ENCODE results near the gene MATN4.
"Not testable (repeated sequence)": the region's sequence is repeated elsewhere in the genome, so short reads cannot be mapped to it uniquely, and the experiment has no call there.

Gene MATN4

GRCh38 chr20:45308117-45308778 lies at the start of gene MATN4:
Gene MATN4, minus strand, starts transcription at chr20:45308299. Its CDS starts 2,717 bp downstream, at chr20:45305582.
- no peaks in the 10 kb centered on the region for H3K9me3 Mint-ChIP-seq
- DNase-seq (no peak), ATAC-seq (no peak)
- H3K27me3 Mint-ChIP-seq = peaks cover 96% of the 10 kb centered on the region
- H3K27ac Mint-ChIP-seq = peak within 1 kb of the TSS in 1 of 2 donors; percentile 54
- no peak within 1 kb of the TSS for H3K4me3 Mint-ChIP-seq
- peaks cover 24% of the 10 kb centered on the region for H3K4me1 Mint-ChIP-seq

GRCh38 chr20:45355209-45356084 lies 47.3 kb upstream of the MATN4 start:
- H3K27me3 Mint-ChIP-seq = no peaks in the 10 kb centered on the region
- H3K27ac Mint-ChIP-seq = peak overlapping the region in 1 of 2 donors; percentile 90
- H3K4me1 Mint-ChIP-seq = peaks cover 65% of the 10 kb centered on the region
- peak overlapping the region; percentile 63 to 68 for H3K4me3 Mint-ChIP-seq
- ATAC-seq (peak; percentile 76), DNase-seq (no peak)
- no peaks in the 10 kb centered on the region for H3K9me3 Mint-ChIP-seq

GRCh38 chr20:45354423-45355208 lies 46.5 kb upstream of the MATN4 start:
- H3K27ac Mint-ChIP-seq = peak overlapping the region; percentile 73 to 90
- ATAC-seq = peak; percentile 62
- peak overlapping the region; percentile 63 to 68 for H3K4me3 Mint-ChIP-seq
- H3K27me3 Mint-ChIP-seq = no peaks in the 10 kb centered on the region
- no peaks in the 10 kb centered on the region for H3K9me3 Mint-ChIP-seq
- peaks cover 64% of the 10 kb centered on the region for H3K4me1 Mint-ChIP-seq
- DNase-seq = no peak

GRCh38 chr20:45353746-45354145 lies 45.6 kb upstream of the MATN4 start:
- H3K4me3 Mint-ChIP-seq = peak overlapping the region in 1 of 2 donors; percentile 68
- no peak for DNase-seq
- peaks cover 60% of the 10 kb centered on the region for H3K4me1 Mint-ChIP-seq
- no peaks in the 10 kb centered on the region for H3K27me3 Mint-ChIP-seq
- H3K9me3 Mint-ChIP-seq = no peaks in the 10 kb centered on the region
- peak overlapping the region in 1 of 2 donors; percentile 49 for H3K27ac Mint-ChIP-seq
- no peak for ATAC-seq

GRCh38 chr20:45352729-45353128 lies 44.6 kb upstream of the MATN4 start:
- peaks cover 56% of the 10 kb centered on the region for H3K4me1 Mint-ChIP-seq
- no peaks in the 10 kb centered on the region for H3K9me3 Mint-ChIP-seq
- no peak overlapping the region for H3K4me3 Mint-ChIP-seq
- DNase-seq = no peak
- no peaks in the 10 kb centered on the region for H3K27me3 Mint-ChIP-seq
- no peak overlapping the region for H3K27ac Mint-ChIP-seq
- ATAC-seq = no peak

GRCh38 chr20:45350795-45351194 lies 42.7 kb upstream of the MATN4 start:
- DNase-seq, H3K27ac Mint-ChIP-seq: not testable (repeated sequence)

GRCh38 chr20:45350217-45350616 lies 42.1 kb upstream of the MATN4 start:
- peaks cover 7% of the 10 kb centered on the region for H3K27me3 Mint-ChIP-seq
- H3K4me3 Mint-ChIP-seq = no peak overlapping the region
- H3K4me1 Mint-ChIP-seq = peaks cover 60% of the 10 kb centered on the region
- ATAC-seq (no peak), DNase-seq (no peak)
- no peak overlapping the region for H3K27ac Mint-ChIP-seq
- no peaks in the 10 kb centered on the region for H3K9me3 Mint-ChIP-seq

More at GRCh38 chr20:45350795-45351194, 42.7 kb upstream of the MATN4 start:
- H3K4me3 Mint-ChIP-seq, H3K27me3 Mint-ChIP-seq, ATAC-seq, H3K9me3 Mint-ChIP-seq: not testable (repeated sequence)
- H3K4me1 Mint-ChIP-seq = peaks cover 60% of the 10 kb centered on the region

GRCh38 chr20:45347936-45348778 lies 40.1 kb upstream of the MATN4 start, which contains the start of gene SDC4:
Gene SDC4, minus strand, starts transcription at chr20:45348424. Its CDS starts 40 bp downstream, at chr20:45348384.
- ATAC-seq = peak; percentile 86
- H3K4me1 Mint-ChIP-seq = peaks cover 58% of the 10 kb centered on the region

GRCh38 chr20:45347297-45347935 lies 39.3 kb upstream of the MATN4 start:
- Mint-ChIP-seq H3K27me3 (peaks cover 12% of the 10 kb centered on the region), H3K27ac (peak overlapping the region; percentile 74 to 82)

More at GRCh38 chr20:45347936-45348778, 40.1 kb upstream of the MATN4 start, which contains the start of gene SDC4:
- peak within 1 kb of the TSS; percentile 81 to 90 for H3K27ac Mint-ChIP-seq
- H3K4me3 Mint-ChIP-seq = peak within 1 kb of the TSS; percentile 90 to 91
- peak; percentile 61 to 68 for DNase-seq
- H3K9me3 Mint-ChIP-seq = no peaks in the 10 kb centered on the region
- H3K27me3 Mint-ChIP-seq = peaks cover 12% of the 10 kb centered on the region

GRCh38 chr20:45346851-45347250 lies 38.8 kb upstream of the MATN4 start:
- H3K4me1 Mint-ChIP-seq = peaks cover 70% of the 10 kb centered on the region
- peak overlapping the region; percentile 90 to 91 for H3K4me3 Mint-ChIP-seq
- no peak overlapping the region for H3K27ac Mint-ChIP-seq

More at GRCh38 chr20:45347297-45347935, 39.3 kb upstream of the MATN4 start:
- H3K4me1 Mint-ChIP-seq = peaks cover 66% of the 10 kb centered on the region
- peak overlapping the region; percentile 90 to 91 for H3K4me3 Mint-ChIP-seq
- DNase-seq (no peak), ATAC-seq (peak; percentile 39)
- no peaks in the 10 kb centered on the region for H3K9me3 Mint-ChIP-seq

GRCh38 chr20:45346291-45346718 lies 38.2 kb upstream of the MATN4 start:
- Mint-ChIP-seq H3K27me3 (peaks cover 12% of the 10 kb centered on the region), H3K27ac (no peak overlapping the region), H3K4me3 (peak overlapping the region; percentile 90 to 91), H3K4me1 (peaks cover 70% of the 10 kb centered on the region), H3K9me3 (no peaks in the 10 kb centered on the region)
- ATAC-seq (peak; percentile 32), DNase-seq (peak in 1 of 2 donors; percentile 27)

More at GRCh38 chr20:45346851-45347250, 38.8 kb upstream of the MATN4 start:
- ATAC-seq = no peak
- no peak for DNase-seq
- no peaks in the 10 kb centered on the region for H3K9me3 Mint-ChIP-seq
- H3K27me3 Mint-ChIP-seq = peaks cover 12% of the 10 kb centered on the region

GRCh38 chr20:45345104-45345936 lies 37.2 kb upstream of the MATN4 start:
- H3K27ac Mint-ChIP-seq = no peak overlapping the region
- DNase-seq = no peak
- H3K27me3 Mint-ChIP-seq = peaks cover 12% of the 10 kb centered on the region
- peak overlapping the region in 1 of 2 donors; percentile 57 for H3K4me3 Mint-ChIP-seq
- peaks cover 77% of the 10 kb centered on the region for H3K4me1 Mint-ChIP-seq
- ATAC-seq = no peak
- no peaks in the 10 kb centered on the region for H3K9me3 Mint-ChIP-seq

GRCh38 chr20:45344168-45344860 lies 36.2 kb upstream of the MATN4 start:
- Mint-ChIP-seq H3K27ac (no peak overlapping the region), H3K4me3 (no peak overlapping the region)

More at GRCh38 chr20:45344168-45344860, 36.2 kb upstream of the MATN4 start:
- no peaks in the 10 kb centered on the region for H3K9me3 Mint-ChIP-seq
- DNase-seq (no peak), ATAC-seq (no peak)
- peaks cover 71% of the 10 kb centered on the region for H3K4me1 Mint-ChIP-seq
- peaks cover 12% of the 10 kb centered on the region for H3K27me3 Mint-ChIP-seq
